NCI-H1436 treated with DMSO at 0.1 percent for 48 hours (cell line): ENCODE data around the gene LINS1.

Experiments used
- DNase-seq: peaks from one replicate; lab custom pipeline; 2025; lab: John Stamatoyannopoulos, UW

LINS1 gene

GRCh38 chr15:100559330-100559729 is 42.7 kb downstream of the LINS1 start:
- DNase-seq, result no peak

GRCh38 chr15:100558771-100559254 is 43.2 kb downstream of the LINS1 start:
- no peak for DNase-seq

- no peak for DNase-seq
Observed at GRCh38 chr15:100553468-100553867, 48.5 kb downstream of the LINS1 start.

GRCh38 chr15:100547961-100548360 is 54.0 kb downstream of the LINS1 start:
- no peak for DNase-seq

GRCh38 chr15:100544946-100545345 is 57.0 kb downstream of the LINS1 start:
- no peak for DNase-seq

GRCh38 chr15:100544338-100544841 is 57.6 kb downstream of the LINS1 start:
- no peak for DNase-seq

- no peak for DNase-seq
Observed at GRCh38 chr15:100542290-100542689, 59.7 kb downstream of the LINS1 start.

- DNase-seq, result no peak
Observed at GRCh38 chr15:100537331-100537730, 64.7 kb downstream of the LINS1 start.

GRCh38 chr15:100536733-100537132 is 65.3 kb downstream of the LINS1 start:
- DNase-seq, result no peak

GRCh38 chr15:100533886-100534285 is 68.1 kb downstream of the LINS1 start:
- DNase-seq, result no peak

- DNase-seq, result no peak
Observed at GRCh38 chr15:100531823-100532327, 70.1 kb downstream of the LINS1 start.

- no peak for DNase-seq
Observed at GRCh38 chr15:100531204-100531603, 70.8 kb downstream of the LINS1 start.

GRCh38 chr15:100529556-100529955 is 72.4 kb downstream of the LINS1 start:
- no peak for DNase-seq

GRCh38 chr15:100528833-100529428 is 73.1 kb downstream of the LINS1 start, which contains the start of gene CERS3:
Gene CERS3, minus strand, starts transcription at chr15:100528950. Its CDS starts 27,101 bp downstream, at chr15:100501849.
- no peak for DNase-seq

- no peak for DNase-seq
Observed at GRCh38 chr15:100526027-100526481, 75.9 kb downstream of the LINS1 start.

- DNase-seq, result no peak
Observed at GRCh38 chr15:100525436-100525835, 76.5 kb downstream of the LINS1 start.

- DNase-seq, result no peak
Observed at GRCh38 chr15:100524326-100524725, 77.7 kb downstream of the LINS1 start.

- no peak for DNase-seq
Observed at GRCh38 chr15:100521907-100522306, 80.1 kb downstream of the LINS1 start.

- DNase-seq, result no peak
Observed at GRCh38 chr15:100520132-100520921, 81.7 kb downstream of the LINS1 start.

- DNase-seq, result no peak
Observed at GRCh38 chr15:100517846-100518245, 84.1 kb downstream of the LINS1 start.
